ENCODE data around the gene CHST15. TPM values are rescaled to one million over a fixed set of nuclear protein-coding genes. Genes with fewer than 3 reads are reported as not detected.

CHST15 gene
- total and polyA plus RNA-seq, 4 donors, result 2.9 to 16.5 (median 6.4) TPM

DNA sequence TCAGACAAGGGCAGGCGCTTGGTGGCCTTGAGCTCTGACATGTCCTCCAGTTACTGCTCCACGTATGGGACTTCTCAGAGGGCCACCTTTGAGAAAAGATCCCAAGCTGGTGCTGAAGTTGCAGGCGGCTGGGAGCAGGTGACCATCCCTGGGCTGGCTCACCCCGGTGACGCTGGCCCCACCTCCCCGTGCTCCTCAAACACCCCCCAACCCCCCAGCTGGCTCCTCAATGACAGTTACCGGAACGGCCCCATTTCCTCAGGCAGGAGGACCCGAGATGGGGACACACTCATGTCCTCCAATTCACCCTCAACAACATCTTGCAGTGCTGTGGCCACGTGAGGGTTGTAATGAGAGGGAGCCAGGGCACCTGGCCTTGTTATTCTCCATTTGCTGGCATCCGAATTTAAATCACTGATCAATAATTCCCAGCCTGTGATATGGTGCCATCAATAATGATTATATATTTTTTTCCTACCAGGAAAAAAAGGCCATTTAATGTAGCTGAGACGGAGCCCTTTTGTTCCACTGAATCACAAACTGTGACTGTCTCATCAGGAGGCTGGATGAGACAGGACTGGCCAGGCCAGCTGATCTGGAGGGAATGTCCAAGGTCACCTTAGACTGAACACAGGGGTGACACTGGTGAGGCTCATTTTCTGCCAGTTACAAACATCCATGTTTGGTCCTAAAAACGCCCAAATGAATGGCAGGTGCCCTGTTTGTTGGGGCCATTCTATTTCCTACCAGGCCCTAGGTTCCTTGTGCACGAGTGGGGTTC is 64.5 kb downstream of the CHST15 start (continued):
- TF ChIP-seq, protein P1, sequence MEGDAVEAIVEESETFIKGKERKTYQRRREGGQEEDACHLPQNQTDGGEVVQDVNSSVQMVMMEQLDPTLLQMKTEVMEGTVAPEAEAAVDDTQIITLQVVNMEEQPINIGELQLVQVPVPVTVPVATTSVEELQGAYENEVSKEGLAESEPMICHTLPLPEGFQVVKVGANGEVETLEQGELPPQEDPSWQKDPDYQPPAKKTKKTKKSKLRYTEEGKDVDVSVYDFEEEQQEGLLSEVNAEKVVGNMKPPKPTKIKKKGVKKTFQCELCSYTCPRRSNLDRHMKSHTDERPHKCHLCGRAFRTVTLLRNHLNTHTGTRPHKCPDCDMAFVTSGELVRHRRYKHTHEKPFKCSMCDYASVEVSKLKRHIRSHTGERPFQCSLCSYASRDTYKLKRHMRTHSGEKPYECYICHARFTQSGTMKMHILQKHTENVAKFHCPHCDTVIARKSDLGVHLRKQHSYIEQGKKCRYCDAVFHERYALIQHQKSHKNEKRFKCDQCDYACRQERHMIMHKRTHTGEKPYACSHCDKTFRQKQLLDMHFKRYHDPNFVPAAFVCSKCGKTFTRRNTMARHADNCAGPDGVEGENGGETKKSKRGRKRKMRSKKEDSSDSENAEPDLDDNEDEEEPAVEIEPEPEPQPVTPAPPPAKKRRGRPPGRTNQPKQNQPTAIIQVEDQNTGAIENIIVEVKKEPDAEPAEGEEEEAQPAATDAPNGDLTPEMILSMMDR (IDR thresholded peaks at IDR 0.05; ENCODE audit: low read depth, low read length, missing input control), result no peak
- TF ChIP-seq SP1 (IDR thresholded peaks at IDR 0.05) (no peak), HNF4G (IDR thresholded peaks at IDR 0.05) (no peak), FOXA1 (IDR thresholded peaks at IDR 0.05) (no peak)

DNA sequence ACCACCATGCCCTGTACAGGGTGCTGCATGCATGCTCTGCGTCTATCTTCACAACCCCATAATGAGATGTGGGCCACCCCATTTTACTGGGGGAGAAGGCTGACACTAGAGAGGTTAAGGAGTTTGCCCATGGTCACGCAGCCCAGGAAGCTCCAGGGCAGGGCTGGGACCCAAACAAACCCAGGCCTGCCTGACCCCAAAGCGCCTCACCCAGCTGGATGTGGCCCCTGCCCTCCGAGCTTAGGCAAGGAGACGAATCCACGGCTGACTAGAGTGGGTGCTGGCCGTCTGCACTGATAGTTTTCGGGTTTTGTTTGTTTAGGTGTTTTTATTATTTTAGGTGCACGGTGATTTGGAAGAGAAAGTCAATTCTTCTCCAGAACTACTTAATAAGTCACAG is 65.7 kb downstream of the CHST15 start:
- Histone ChIP-seq H3K27me3 (ENCODE audit: control insufficient read depth in 4 of 4, insufficient read depth in 4 of 4, low read length in 3 of 4) (no peaks in the 10 kb centered on the region), H3K9ac (ENCODE audit: low read depth in 1 of 2, low read length in 2 of 2) (no peak overlapping the region), H3K4me1 (ENCODE audit: control insufficient read depth in 4 of 4, insufficient read depth in 4 of 4, low read length in 3 of 4) (peaks cover 0 to 12% (median 5%) of the 10 kb centered on the region in 4 donors), H3K4me3 (ENCODE audit: low read depth in 1 of 3, low read length in 3 of 3) (no peak overlapping the region), H3K36me3 (ENCODE audit: control insufficient read depth in 4 of 4, insufficient read depth in 3 of 4, low read depth in 1 of 4, low read length in 3 of 4) (no peaks in the 10 kb centered on the region), H3K9me3 (ENCODE audit: control insufficient read depth in 4 of 4, low read length in 3 of 4) (no peaks in the 10 kb centered on the region), H3K27ac (ENCODE audit: low read depth in 1 of 2, low read length in 2 of 2) (no peak overlapping the region)
- TF ChIP-seq, protein P2, sequence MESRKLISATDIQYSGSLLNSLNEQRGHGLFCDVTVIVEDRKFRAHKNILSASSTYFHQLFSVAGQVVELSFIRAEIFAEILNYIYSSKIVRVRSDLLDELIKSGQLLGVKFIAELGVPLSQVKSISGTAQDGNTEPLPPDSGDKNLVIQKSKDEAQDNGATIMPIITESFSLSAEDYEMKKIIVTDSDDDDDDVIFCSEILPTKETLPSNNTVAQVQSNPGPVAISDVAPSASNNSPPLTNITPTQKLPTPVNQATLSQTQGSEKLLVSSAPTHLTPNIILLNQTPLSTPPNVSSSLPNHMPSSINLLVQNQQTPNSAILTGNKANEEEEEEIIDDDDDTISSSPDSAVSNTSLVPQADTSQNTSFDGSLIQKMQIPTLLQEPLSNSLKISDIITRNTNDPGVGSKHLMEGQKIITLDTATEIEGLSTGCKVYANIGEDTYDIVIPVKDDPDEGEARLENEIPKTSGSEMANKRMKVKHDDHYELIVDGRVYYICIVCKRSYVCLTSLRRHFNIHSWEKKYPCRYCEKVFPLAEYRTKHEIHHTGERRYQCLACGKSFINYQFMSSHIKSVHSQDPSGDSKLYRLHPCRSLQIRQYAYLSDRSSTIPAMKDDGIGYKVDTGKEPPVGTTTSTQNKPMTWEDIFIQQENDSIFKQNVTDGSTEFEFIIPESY (IDR thresholded peaks at IDR 0.05), result no peak
- no peak for TF ChIP-seq FOXA2 (IDR thresholded peaks at IDR 0.05)
- TF ChIP-seq, protein P3, sequence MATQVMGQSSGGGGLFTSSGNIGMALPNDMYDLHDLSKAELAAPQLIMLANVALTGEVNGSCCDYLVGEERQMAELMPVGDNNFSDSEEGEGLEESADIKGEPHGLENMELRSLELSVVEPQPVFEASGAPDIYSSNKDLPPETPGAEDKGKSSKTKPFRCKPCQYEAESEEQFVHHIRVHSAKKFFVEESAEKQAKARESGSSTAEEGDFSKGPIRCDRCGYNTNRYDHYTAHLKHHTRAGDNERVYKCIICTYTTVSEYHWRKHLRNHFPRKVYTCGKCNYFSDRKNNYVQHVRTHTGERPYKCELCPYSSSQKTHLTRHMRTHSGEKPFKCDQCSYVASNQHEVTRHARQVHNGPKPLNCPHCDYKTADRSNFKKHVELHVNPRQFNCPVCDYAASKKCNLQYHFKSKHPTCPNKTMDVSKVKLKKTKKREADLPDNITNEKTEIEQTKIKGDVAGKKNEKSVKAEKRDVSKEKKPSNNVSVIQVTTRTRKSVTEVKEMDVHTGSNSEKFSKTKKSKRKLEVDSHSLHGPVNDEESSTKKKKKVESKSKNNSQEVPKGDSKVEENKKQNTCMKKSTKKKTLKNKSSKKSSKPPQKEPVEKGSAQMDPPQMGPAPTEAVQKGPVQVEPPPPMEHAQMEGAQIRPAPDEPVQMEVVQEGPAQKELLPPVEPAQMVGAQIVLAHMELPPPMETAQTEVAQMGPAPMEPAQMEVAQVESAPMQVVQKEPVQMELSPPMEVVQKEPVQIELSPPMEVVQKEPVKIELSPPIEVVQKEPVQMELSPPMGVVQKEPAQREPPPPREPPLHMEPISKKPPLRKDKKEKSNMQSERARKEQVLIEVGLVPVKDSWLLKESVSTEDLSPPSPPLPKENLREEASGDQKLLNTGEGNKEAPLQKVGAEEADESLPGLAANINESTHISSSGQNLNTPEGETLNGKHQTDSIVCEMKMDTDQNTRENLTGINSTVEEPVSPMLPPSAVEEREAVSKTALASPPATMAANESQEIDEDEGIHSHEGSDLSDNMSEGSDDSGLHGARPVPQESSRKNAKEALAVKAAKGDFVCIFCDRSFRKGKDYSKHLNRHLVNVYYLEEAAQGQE (IDR thresholded peaks at IDR 0.05), result no peak
- no peak for TF ChIP-seq EGR1 (IDR thresholded peaks at IDR 0.05; ENCODE audit: low read depth in 2 of 2)
- TF ChIP-seq HNF4A (conservative IDR thresholded peaks at IDR 0.05), result no peak
- no peak for TF ChIP-seq TAF1 (conservative IDR thresholded peaks at IDR 0.05)
- TF ChIP-seq NR2F2 (IDR thresholded peaks at IDR 0.05), result no peak
- whole genome bisulfite sequencing, result 83% methylated on average over 9 of the region's 9 CpGs
- DNase-seq (ENCODE audit: low spot score), result no peak

DNA sequence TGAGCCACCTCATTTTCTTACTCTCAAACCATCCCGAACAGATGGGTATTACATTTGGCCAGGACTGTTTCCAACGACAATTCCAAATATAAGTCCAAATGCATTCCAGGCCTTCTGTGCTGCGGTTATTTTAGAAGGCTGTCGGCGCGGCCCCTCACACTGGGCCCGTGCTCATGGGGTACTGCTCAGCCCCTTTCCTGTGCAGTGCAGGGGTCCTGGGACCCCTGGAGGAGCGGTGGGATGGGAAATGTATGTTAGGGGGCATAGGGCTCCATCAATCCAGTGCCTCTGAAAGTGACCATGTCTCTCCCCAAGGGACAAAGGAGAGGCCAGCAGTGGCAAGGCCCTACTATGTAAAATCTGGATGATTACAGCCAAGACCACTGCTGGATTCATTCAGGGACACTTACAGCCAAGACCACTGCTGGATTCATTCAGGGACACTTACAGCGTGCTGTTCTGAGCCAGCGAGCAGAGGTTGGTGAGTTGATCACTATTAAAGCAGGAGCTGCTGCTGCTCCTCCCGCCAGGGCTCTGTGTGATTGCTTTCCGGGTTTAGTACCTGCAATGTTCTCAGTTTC is 66.3 kb downstream of the CHST15 start:
- no peak for DNase-seq (ENCODE audit: low spot score)
- TF ChIP-seq, protein P1 (IDR thresholded peaks at IDR 0.05; ENCODE audit: low read depth, low read length, missing input control), result no peak
- TF ChIP-seq, protein P4, sequence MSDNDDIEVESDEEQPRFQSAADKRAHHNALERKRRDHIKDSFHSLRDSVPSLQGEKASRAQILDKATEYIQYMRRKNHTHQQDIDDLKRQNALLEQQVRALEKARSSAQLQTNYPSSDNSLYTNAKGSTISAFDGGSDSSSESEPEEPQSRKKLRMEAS (IDR thresholded peaks at IDR 0.05), result no peak
- TF ChIP-seq RAD21 (IDR thresholded peaks at IDR 0.05) (no peak), GABPA (IDR thresholded peaks at IDR 0.05 in 1 of 2, conservative IDR thresholded peaks at IDR 0.05 in 1 of 2) (no peak), EGR1 (IDR thresholded peaks at IDR 0.05; ENCODE audit: low read depth in 2 of 2) (no peak), FOXA1 (IDR thresholded peaks at IDR 0.05) (no peak), HNF4A (conservative IDR thresholded peaks at IDR 0.05) (no peak), RXRA (IDR thresholded peaks at IDR 0.05) (no peak)
- TF ChIP-seq, protein P5, sequence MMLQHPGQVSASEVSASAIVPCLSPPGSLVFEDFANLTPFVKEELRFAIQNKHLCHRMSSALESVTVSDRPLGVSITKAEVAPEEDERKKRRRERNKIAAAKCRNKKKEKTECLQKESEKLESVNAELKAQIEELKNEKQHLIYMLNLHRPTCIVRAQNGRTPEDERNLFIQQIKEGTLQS (IDR thresholded peaks at IDR 0.05), result no peak
- TF ChIP-seq, protein P2 (IDR thresholded peaks at IDR 0.05), result no peak

More for the DNA sequence above, 66.3 kb downstream of the CHST15 start:
- Histone ChIP-seq H3K9ac (ENCODE audit: low read depth in 1 of 2, low read length in 2 of 2) (no peak overlapping the region), H3K4me3 (ENCODE audit: low read depth in 1 of 3, low read length in 3 of 3) (no peak overlapping the region), H3K4me1 (ENCODE audit: control insufficient read depth in 4 of 4, insufficient read depth in 4 of 4, low read length in 3 of 4) (peaks cover 0 to 12% (median 5%) of the 10 kb centered on the region in 4 donors), H3K9me3 (ENCODE audit: control insufficient read depth in 4 of 4, low read length in 3 of 4) (no peaks in the 10 kb centered on the region), H3K27me3 (ENCODE audit: control insufficient read depth in 4 of 4, insufficient read depth in 4 of 4, low read length in 3 of 4) (no peaks in the 10 kb centered on the region), H3K27ac (ENCODE audit: low read depth in 1 of 2, low read length in 2 of 2) (peak overlapping the region in 1 of 2 donors; percentile 5), H3K36me3 (ENCODE audit: control insufficient read depth in 4 of 4, insufficient read depth in 3 of 4, low read depth in 1 of 4, low read length in 3 of 4) (no peaks in the 10 kb centered on the region)
- WGBS, result 82% methylated on average over 12 of the region's 12 CpGs
